Measurements from ENCODE around the gene TRIM10.

DNA sequence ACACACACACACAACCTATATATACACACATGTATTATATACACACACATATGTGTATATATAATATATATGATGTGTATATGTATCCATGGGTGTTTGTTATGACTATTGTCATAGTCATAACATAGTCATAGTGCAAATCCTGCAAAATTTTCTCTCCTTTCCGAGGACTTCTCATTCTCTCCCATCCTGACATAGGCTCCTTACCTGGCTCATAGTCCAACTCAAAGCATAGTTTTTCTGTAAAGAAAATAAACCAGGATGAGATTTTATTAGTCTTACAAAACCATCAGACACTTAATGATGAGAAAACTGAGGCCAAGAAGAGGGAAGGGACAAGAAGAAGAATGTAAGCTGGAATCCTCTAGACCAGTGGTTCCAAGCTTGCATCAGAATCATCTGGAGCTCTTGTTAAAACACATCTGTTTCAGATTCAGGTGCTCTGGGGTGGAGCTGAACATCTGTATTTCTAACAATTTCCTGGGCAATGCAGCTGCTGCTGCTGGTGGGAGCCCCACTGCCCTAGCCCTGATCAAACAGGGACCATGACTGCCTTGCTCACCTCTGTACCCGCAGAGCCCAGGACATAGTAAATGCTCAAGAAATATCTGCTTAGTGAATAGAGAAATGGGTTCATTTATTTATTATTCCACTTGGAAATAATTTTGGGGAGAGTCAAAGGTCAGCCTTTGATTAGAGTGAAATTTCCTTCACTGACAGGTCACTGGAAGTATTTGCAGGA lies 5.3 kb downstream of the TRIM10 start:
- TF ChIP-seq TAF1 (conservative IDR thresholded peaks at IDR 0.05) (no peak), CTCF (IDR thresholded peaks at IDR 0.05; ENCODE audit: low read depth, low read length, missing input control) (no peak), YY1 (IDR thresholded peaks at IDR 0.05) (no peak)

Measured in liver (tissue), 3 donors.